GM21825 (cell line): ENCODE measurements around the gene SLC22A15.
A peak's percentile ranks its signal among the peaks of the same experiment; 100 is the strongest.

Source experiments
- ATAC-seq: cut with Tn5 transposase; IDR thresholded peaks from one replicate; pipeline ENCODE4 v1.9.1; 2021; ENCODE audit warnings: mild to moderate bottlenecking, moderate library complexity; ENCODE audit not compliant: unreplicated experiment

SLC22A15 gene

GRCh38 chr1:116099379-116099778 is 123.1 kb downstream of the SLC22A15 start:
- ATAC-seq, result no peak

- no peak for ATAC-seq
These were observed 123.6 kb downstream of the SLC22A15 start for GRCh38 chr1:116099919-116100318.

DNA sequence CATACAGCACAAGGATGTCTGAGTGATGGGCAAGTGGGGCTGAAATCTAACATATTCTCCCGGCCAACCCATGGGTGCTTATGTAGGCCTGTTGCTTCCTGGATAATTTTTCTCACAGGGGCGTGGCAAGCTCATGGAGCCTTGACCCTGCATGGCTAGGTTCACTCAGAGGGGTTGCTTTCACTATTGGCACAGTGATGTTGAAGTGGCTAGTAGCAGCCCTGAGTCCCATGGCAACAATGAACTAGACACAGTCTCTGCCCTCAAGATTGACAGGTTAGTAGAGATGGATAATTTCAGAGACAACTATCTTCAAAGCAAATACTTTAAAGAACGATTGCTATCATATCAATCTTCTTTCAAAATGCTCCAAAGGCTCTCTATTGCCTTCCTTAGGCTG is 128.4 kb downstream of the SLC22A15 start:
- no peak for ATAC-seq

GRCh38 chr1:116105996-116106395 is 129.7 kb downstream of the SLC22A15 start:
- no peak for ATAC-seq

DNA sequence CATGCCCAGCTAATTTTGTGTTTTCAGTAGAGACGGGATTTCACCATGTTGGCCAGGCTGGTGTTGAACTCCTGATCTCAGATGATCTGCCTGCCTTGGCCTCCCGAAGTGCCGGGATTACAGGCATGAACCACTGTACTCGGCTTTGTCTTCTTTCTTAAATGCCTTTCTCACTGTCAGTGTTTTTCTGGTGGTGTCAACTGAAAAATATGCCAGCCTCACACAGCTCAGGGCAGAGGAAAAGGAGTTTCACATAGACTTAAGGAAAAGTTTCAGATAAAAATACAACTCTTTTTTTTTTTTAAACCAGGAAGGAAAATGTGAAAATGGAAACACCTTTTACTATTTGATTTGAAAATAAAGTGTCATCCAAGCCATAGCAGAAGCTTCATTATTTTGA is 130.3 kb downstream of the SLC22A15 start:
- no peak for ATAC-seq

- no peak for ATAC-seq
These were observed 131.1 kb downstream of the SLC22A15 start for GRCh38 chr1:116107371-116107770.

GRCh38 chr1:116110567-116111523 is 134.5 kb downstream of the SLC22A15 start, which contains the start of gene MAB21L3:
Gene MAB21L3, plus strand, starts transcription at chr1:116111399. Its CDS starts 1,217 bp downstream, at chr1:116112616.
- ATAC-seq, result peak; percentile 75

DNA sequence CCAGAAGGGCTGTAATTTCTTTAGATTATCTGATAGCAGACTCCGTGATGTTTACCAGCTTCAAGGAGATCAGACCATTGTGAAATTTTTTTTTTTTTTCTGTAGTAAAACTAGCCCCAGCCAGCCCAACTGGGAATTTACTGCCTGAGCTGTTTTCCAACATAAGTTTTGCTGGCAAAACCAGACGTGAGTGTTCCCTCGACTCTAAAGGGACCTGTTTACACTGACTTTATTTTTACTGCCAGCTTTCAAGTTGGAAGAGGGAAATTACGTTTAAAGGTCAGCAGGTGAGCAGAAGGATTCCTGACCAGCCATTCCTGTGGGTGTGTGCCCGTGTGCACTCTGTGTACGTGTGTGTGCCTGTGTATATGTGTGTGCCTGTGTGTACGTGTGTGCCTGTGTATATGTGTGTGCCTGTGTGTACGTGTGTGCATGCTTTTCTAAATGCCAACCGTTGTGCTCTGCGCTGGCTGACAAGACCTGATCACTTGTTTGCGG is 135.3 kb downstream of the SLC22A15 start:
- ATAC-seq, result no peak

DNA sequence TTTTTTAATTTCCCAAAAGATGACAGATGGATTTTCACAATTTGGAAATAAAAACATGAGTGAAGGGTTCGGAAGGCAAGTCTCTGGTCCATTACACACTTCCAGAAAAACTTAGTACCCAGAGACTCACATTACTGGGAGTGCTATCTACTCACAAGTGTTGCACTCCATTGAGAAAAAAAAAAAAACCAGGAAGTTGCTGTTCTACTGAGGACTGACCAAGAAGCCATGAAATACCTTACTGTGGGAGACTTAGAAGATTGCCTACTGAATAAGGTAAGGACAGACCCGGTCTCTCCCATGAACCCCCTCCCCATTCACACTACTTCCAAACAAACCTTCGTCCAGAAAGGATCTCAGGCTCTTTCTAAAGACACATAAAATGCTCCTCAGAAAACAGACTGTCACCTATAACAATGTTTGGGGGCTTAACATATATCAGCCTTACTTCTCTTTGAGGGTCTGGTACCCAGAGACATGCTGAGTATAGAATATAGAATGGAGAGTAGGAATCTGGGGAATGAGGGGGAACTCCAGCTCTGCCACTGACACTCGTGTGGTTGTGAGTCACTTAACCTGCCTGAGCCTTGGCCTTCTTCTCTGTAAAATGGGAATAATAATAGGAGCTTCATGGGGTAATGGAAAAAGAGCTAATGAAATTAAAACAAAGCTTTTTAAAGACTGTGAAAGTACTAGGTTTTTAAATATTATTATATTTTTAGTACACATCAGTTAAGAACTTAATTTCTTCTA is 136.3 kb downstream of the SLC22A15 start:
- ATAC-seq, result no peak

- no peak for ATAC-seq
These were observed 137.3 kb downstream of the SLC22A15 start for GRCh38 chr1:116113615-116114014.

DNA sequence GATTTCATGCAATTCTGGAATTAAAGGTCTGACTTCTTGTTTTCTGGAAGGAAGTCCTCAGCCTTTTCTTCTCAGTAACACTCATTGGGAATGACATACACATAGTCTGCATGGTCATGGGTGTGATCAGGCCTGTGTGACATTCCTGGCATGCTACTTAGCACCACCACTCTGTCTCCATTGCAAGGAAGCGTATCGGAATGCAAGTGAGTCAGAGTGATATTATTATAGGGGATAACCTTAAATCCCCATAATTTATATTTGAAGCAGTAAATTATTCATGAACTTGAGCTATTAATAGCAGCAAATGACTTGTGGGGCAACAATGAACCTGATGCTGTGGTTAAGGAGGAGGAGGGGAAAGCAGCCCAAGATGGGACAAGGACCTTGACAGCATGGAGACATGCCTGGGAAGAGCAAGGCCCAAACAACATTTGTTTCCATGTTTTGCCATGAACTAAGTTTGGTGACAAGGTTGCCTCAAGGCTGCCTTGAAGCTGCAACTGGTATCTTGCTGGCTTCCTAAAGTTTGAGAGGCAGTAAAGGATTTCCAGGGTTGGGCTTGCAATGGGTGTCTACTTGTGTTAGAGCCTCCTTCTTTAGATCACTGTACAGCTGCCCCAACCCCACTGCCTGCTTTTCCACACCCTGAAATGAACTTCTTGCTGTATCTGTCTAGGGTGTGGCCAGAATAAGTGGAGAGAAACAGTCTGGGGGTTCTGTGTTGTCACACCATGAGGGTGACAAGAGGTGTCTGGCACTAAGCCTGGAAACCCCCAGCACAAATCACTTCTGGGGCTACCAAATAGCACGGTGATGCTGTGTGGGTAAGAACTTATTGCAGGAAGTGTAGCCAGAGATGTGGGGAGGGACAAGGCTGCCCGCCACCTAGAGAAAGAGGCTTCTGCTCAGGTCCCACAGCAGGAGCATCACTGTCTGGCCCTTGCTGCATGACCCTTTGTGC is 139.4 kb downstream of the SLC22A15 start:
- no peak for ATAC-seq

DNA sequence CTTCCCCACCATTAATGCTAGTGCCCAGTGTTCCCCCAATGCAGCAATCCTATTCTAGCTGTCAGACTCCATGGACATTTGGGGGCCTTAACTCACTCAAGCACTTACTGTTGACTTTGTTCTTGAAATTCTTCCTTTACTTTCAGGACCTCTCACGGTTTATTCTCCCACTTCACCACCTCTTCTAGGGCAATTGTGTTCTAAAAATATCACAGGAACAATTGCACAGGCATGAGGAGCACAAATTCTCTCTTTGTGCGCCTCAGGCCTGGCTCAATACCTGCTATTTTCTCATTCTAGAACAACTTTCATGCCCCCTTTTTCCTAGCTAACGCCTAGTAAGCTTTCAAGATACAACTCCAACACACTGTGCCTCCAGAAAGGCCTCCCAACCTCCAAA is 142.2 kb downstream of the SLC22A15 start:
- no peak for ATAC-seq
